HepG2 (cell line): ENCODE results near the gene TDRD10. TPM values are rescaled to one million over a fixed set of nuclear protein-coding genes. Genes with fewer than 3 reads are reported as not detected.

Source experiments
- ATAC-seq: fragments of 200-7000 bp; cut with Tn5 transposase; 3 replicates; pipeline ENCODE4 v1.9.1; 2020; ENCODE audit warnings: mild to moderate bottlenecking, moderate library complexity
- BruUV-seq: library from RNA; stranded (reverse); fragments of 400-500 nt; replicated peaks from 2 replicates; lab custom pipeline; 2021; lab: Mats Ljungman, UMichigan
- CTCF ChIA-PET: fragments of 300-600 bp; formaldehyde crosslinking; extraction: SDS; loops from one replicate; lab custom pipeline; 2021; ENCODE audit warnings: low total read pairs, inconsistent platforms, low intra/inter-chr PET ratio; lab: Yijun Ruan, JAX
- POLR2A ChIA-PET: fragments of 350-600 bp; sonication (Branson Sonifier 250); formaldehyde crosslinking; loops from one replicate; lab custom pipeline; 2020; ENCODE audit warnings: antibody characterized with exemption, inconsistent platforms; lab: Yijun Ruan, JAX
- DNase-seq: peaks from one replicate; pipeline ENCODE4 v3.0.0-alpha.2; 2015; ENCODE audit warnings: low spot score
- FAIRE-seq: peaks from 3 replicates; lab custom pipeline; 2011; peaks lifted over from hg19 to GRCh38; lab: Jason Lieb, UNC
- H2AFZ ChIP-seq: one replicate; pipeline ENCODE4 v1.6.1; 2011; ENCODE audit warnings: low read length, inconsistent platforms
- H3K27ac ChIP-seq: fragments of 300-600 bp; 3 replicates; pipeline ENCODE4 v1.8.0; 2011; ENCODE audit warnings: mixed run types, mild to moderate bottlenecking, mixed read lengths, low read length, inconsistent platforms; ENCODE audit not compliant: insufficient read depth; ENCODE audit errors: extremely low read length
- H3K27me3 ChIP-seq, 2 experiments: fragments of 200-600 bp in 1 of 2; 2 replicates in 1 of 2; 3 replicates in 1 of 2; pipeline versions ENCODE4 v1.6.0 to v1.8.0; 2011; ENCODE audit warnings: low read length in 2 of 2, mild to moderate bottlenecking in 2 of 2, moderate library complexity in 2 of 2, inconsistent platforms in 1 of 2; ENCODE audit not compliant: insufficient read depth in 2 of 2, control insufficient read depth in 1 of 2
- H3K36me3 ChIP-seq, 2 experiments: fragments of 200-600 bp in 1 of 2; replicated peaks in 1 of 2; 2 replicates in 1 of 2; 3 replicates in 1 of 2; pipeline versions ENCODE4 v1.5.1 to v1.8.0; 2011; ENCODE audit warnings: low read length in 2 of 2, inconsistent platforms in 1 of 2; ENCODE audit not compliant: insufficient read depth in 2 of 2, control insufficient read depth in 1 of 2
- H3K4me1 ChIP-seq: 2 replicates; pipeline ENCODE4 v1.5.1; 2012; ENCODE audit warnings: low read length, inconsistent platforms; ENCODE audit not compliant: insufficient read depth
- H3K4me2 ChIP-seq: 2 replicates; pipeline ENCODE4 v1.6.0; 2011; ENCODE audit warnings: low read depth, low read length, inconsistent platforms
- H3K4me3 ChIP-seq, 3 experiments: fragments of 200-600 bp in 1 of 3; sonication (generic), shearing (Covaris generic) in 1 of 3; replicated peaks in 1 of 3; 2 replicates each; pipeline ENCODE4 v1.5.1; 2011 to 2016; ENCODE audit warnings: low read length in 3 of 3, inconsistent platforms in 2 of 3, low read depth in 2 of 3, mild to moderate bottlenecking in 2 of 3, control low read depth in 1 of 3, mixed read lengths in 1 of 3; ENCODE audit not compliant: insufficient read depth in 1 of 3
- H3K79me2 ChIP-seq: one replicate; pipeline ENCODE4 v1.6.1; 2011; ENCODE audit warnings: low read length, inconsistent platforms; ENCODE audit not compliant: insufficient read depth
- H3K9ac ChIP-seq: 2 replicates; pipeline ENCODE4 v1.6.0; 2011; ENCODE audit warnings: mild to moderate bottlenecking, low read depth, low read length, inconsistent platforms; ENCODE audit not compliant: insufficient read depth
- H3K9me3 ChIP-seq: 2 replicates; pipeline ENCODE4 v1.5.1; 2012; ENCODE audit warnings: mild to moderate bottlenecking, low read length
- H4K20me1 ChIP-seq: 2 replicates; pipeline ENCODE4 v1.6.0; 2011; ENCODE audit warnings: inconsistent platforms, mild to moderate bottlenecking, low read length, moderate library complexity; ENCODE audit not compliant: insufficient read depth
- MAFF ChIP-seq: IDR thresholded peaks from 2 replicates; pipeline ENCODE4 v1.6.1; 2011; ENCODE audit warnings: low read depth, low read length, improper control_type of control experiment
- MAFK ChIP-seq, 2 experiments: IDR thresholded peaks in 1 of 2; conservative IDR thresholded peaks in 1 of 2; 2 replicates each; pipeline ENCODE4 v1.6.1; 2011; ENCODE audit warnings: improper control_type of control experiment in 2 of 2, low read length in 2 of 2
- POLR2AphosphoS5 ChIP-seq: IDR thresholded peaks from 2 replicates; pipeline ENCODE4 v1.6.1; 2012; ENCODE audit warnings: low read depth, low read length
- TOPORS ChIP-seq: sonication (generic); formaldehyde crosslinking; IDR thresholded peaks from 2 replicates; pipeline ENCODE4 v1.8.0; 2023; ENCODE audit warnings: mild to moderate bottlenecking, missing genetic modification reagents
- ZFP1 ChIP-seq: IDR thresholded peaks from 2 replicates; pipeline ENCODE4 v1.6.1; 2016
- ZNF879 ChIP-seq: sonication (generic); formaldehyde crosslinking; IDR thresholded peaks from 2 replicates; pipeline ENCODE4 v1.8.1; 2023; ENCODE audit warnings: missing genetic modification reagents
- ZSCAN9 ChIP-seq: IDR thresholded peaks from 2 replicates; pipeline ENCODE4 v1.6.1; 2016; ENCODE audit warnings: borderline replicate concordance
- WGBS: methylation state at CpG from one replicate; pipeline ENCODE4 v1.1.6; 2017; ENCODE audit warnings: low lambda C conversion rate; 5-methylcytosine and 5-hydroxymethylcytosine counted together
- in situ Hi-C: cut with HindIII; loops from 2 replicates; pipeline ENCODE4 v1.10.0; 2017; ENCODE audit warnings: low pct_unique_long_range_greater_than_20kb; ENCODE audit not compliant: extremely low pct_ligation_motif_present
- intact Hi-C: fragments of 100-400 bp; cut with micrococcal nuclease; formaldehyde crosslinking; loops from one replicate; pipeline ENCODE4 v1.10.0; 2022; ENCODE audit not compliant: unreplicated experiment
- polyA plus RNA-seq, 8 experiments: library from polyadenylated mRNA; depleted of rRNA in 3 of 8; stranded (reverse) in 7 of 8; unstranded in 1 of 8; fragments of >200 nt; fragmentation: Illumina TruSeq in 4 of 8; extraction: Trizol in 4 of 8; gene quantifications; 2 replicates each; pipeline versions ENCODE4 v1.2.1 to v1.2.3, GENCODE V29; 2011 to 2016; ENCODE audit warnings: low read depth in 4 of 8, missing spikeins in 1 of 8, mixed read lengths in 1 of 8; ENCODE audit not compliant: insufficient read depth in 1 of 8
- total RNA-seq, 5 experiments: library from RNA; depleted of rRNA; stranded (reverse); fragments of >200 nt; fragmentation: Illumina TruSeq; extraction: Trizol; gene quantifications; 2 replicates each; pipeline ENCODE4 v1.2.3, GENCODE V29; 2016; ENCODE audit warnings: low read depth in 1 of 5
- TF ChIP-seq, protein P1 (sequence below): sonication (generic); formaldehyde crosslinking; IDR thresholded peaks from 2 replicates; pipeline ENCODE4 v1.4.0; 2020; ENCODE audit warnings: missing genetic modification reagents
- TF ChIP-seq, protein P2 (sequence below): sonication (generic); formaldehyde crosslinking; IDR thresholded peaks from 2 replicates; pipeline ENCODE4 v1.8.0; 2022; ENCODE audit warnings: missing genetic modification reagents, mild to moderate bottlenecking, inconsistent platforms, borderline replicate concordance
- TF ChIP-seq, protein P3 (sequence below): sonication (generic); formaldehyde crosslinking; conservative IDR thresholded peaks from 2 replicates; pipeline ENCODE4 v1.4.0; 2020; ENCODE audit warnings: missing genetic modification reagents

Gene TDRD10
- total and polyA plus RNA-seq, 2 of the 13 experiments (the other 11 are each of a cell fraction or from before 2014, with no cell fraction given): not detected

DNA sequence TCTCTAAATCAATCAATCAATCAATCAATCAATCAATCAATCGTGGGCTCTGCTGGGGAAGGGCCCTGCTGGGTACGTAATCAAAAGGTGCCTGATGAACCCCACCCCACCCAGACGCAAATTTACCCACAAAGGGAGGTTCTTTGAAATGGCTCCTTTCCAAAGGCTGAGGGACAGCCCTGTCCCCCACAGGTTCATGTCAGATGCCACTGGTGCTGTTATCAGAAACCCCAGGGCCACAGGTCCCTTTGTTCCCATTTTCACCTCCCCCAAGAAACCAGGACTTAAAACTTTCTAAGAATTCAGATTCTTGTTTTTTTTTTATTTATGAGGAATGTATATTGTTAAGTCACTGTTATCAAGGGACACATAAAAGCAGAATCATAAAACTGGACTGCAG, 79.7 kb downstream of the TDRD10 start (continued):
- TF ChIP-seq, protein P1, sequence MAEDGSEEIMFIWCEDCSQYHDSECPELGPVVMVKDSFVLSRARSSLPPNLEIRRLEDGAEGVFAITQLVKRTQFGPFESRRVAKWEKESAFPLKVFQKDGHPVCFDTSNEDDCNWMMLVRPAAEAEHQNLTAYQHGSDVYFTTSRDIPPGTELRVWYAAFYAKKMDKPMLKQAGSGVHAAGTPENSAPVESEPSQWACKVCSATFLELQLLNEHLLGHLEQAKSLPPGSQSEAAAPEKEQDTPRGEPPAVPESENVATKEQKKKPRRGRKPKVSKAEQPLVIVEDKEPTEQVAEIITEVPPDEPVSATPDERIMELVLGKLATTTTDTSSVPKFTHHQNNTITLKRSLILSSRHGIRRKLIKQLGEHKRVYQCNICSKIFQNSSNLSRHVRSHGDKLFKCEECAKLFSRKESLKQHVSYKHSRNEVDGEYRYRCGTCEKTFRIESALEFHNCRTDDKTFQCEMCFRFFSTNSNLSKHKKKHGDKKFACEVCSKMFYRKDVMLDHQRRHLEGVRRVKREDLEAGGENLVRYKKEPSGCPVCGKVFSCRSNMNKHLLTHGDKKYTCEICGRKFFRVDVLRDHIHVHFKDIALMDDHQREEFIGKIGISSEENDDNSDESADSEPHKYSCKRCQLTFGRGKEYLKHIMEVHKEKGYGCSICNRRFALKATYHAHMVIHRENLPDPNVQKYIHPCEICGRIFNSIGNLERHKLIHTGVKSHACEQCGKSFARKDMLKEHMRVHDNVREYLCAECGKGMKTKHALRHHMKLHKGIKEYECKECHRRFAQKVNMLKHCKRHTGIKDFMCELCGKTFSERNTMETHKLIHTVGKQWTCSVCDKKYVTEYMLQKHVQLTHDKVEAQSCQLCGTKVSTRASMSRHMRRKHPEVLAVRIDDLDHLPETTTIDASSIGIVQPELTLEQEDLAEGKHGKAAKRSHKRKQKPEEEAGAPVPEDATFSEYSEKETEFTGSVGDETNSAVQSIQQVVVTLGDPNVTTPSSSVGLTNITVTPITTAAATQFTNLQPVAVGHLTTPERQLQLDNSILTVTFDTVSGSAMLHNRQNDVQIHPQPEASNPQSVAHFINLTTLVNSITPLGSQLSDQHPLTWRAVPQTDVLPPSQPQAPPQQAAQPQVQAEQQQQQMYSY (CRISPR knock-in tag): no peak
- TF ChIP-seq TOPORS (no peak), POLR2AphosphoS5 (no peak), ZNF879 (no peak), ZFP1 (CRISPR knock-in tag) (no peak), ZSCAN9 (no peak), MAFK (conservative IDR thresholded peaks at IDR 0.05 in 1 of 2, IDR thresholded peaks at IDR 0.05 in 1 of 2; ENCODE audit: low read length in 2 of 2) (no peak)
- TF ChIP-seq, protein P2, sequence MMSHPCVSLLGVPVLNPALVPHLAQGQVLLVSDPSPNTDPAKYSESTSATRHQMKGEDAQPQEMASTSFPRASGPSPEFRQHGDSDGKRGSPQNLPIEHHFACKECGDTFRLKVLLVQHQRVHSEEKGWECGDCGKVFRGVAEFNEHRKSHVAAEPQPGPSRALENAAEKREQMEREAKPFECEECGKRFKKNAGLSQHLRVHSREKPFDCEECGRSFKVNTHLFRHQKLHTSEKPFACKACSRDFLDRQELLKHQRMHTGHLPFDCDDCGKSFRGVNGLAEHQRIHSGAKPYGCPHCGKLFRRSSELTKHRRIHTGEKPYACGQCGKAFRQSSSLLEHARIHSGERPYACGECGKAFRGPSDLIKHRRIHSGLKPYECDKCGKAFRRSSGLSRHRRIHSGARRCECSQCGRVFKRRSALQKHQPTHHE (CRISPR knock-in tag): no peak
- TF ChIP-seq, all 625 proteins: peak for 0

DNA sequence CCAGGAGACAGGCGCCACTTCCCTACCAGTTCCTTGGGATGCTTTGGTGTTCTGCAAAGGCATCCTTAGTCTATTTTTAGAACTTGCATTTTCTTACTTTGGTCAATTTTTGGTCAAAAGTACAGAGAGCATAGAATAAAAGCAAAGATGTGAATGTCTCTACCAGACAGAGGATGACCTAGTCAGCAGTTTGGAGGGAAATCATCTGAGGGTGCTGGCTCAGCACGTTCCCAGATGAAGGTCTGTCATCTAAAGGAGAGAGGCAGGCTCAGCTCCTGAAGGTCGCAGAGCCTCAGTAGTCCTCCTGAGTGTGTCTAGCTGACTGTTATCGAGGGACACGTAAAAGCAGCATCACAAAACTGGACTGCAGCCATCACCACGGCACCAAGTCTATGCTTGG, 80.9 kb downstream of the TDRD10 start:
- no TSS peak for BruUV-seq
- ChIA-PET CTCF (no interaction called here), POLR2A (no interaction called here)
- no peaks in the 10 kb centered on the region for H3K27me3 ChIP-seq
- no peak for DNase-seq
- no peak overlapping the region for H3K9ac ChIP-seq
- no peaks in the 10 kb centered on the region for H3K4me1 ChIP-seq
- H3K9me3 ChIP-seq: no peaks in the 10 kb centered on the region
- H2AFZ ChIP-seq: no peak overlapping the region
- H3K4me3 ChIP-seq: no peak overlapping the region
- in situ Hi-C loops (no loop called here), intact Hi-C loops (no loop called here)
- H3K79me2 ChIP-seq: no peaks in the 10 kb centered on the region
- no peak overlapping the region for H3K27ac ChIP-seq
- no peak overlapping the region for H3K4me2 ChIP-seq
- peak; percentile 51 for TF ChIP-seq MAFF
- peak; percentile 38 to 67; a peak in 3 of 4 replicates for TF ChIP-seq MAFK (conservative IDR thresholded peaks at IDR 0.05 in 1 of 2, IDR thresholded peaks at IDR 0.05 in 1 of 2; ENCODE audit: low read length in 2 of 2)
- TF ChIP-seq, protein P3, sequence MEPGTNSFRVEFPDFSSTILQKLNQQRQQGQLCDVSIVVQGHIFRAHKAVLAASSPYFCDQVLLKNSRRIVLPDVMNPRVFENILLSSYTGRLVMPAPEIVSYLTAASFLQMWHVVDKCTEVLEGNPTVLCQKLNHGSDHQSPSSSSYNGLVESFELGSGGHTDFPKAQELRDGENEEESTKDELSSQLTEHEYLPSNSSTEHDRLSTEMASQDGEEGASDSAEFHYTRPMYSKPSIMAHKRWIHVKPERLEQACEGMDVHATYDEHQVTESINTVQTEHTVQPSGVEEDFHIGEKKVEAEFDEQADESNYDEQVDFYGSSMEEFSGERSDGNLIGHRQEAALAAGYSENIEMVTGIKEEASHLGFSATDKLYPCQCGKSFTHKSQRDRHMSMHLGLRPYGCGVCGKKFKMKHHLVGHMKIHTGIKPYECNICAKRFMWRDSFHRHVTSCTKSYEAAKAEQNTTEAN (CRISPR knock-in tag): no peak
- no peaks in the 10 kb centered on the region for H4K20me1 ChIP-seq
- no peak for ATAC-seq
- no peak for FAIRE-seq
- 100% methylated on average over 4 of the region's 6 CpGs for WGBS
- peaks cover 30 to 84% of the 10 kb centered on the region in 2 experiments for H3K36me3 ChIP-seq
